Measurements from ENCODE around the gene TRAPPC2L.
A peak's percentile ranks its signal among the peaks of the same experiment; 100 is the strongest.

Gene TRAPPC2L

GRCh38 chr16:88856122-88856827, 652 bp upstream of the TRAPPC2L start:
- peaks cover 5% of the 10 kb centered on the region for H3K36me3 ChIP-seq
- H3K4me3 ChIP-seq (ENCODE audit: low read depth, low read length) = peak overlapping the region; percentile 96
- no peaks in the 10 kb centered on the region for H3K9me3 ChIP-seq
- no peaks in the 10 kb centered on the region for H3K27me3 ChIP-seq
- DNase-seq = no peak
- peaks cover 3% of the 10 kb centered on the region; the same call in 1 of the 2 replicates for H3K4me1 ChIP-seq
- TF ChIP-seq CTCF (IDR thresholded peaks at IDR 0.05; ENCODE audit: low read depth, low read length) = no peak

- H3K9me3 ChIP-seq = no peaks in the 10 kb centered on the region
- TF ChIP-seq CTCF (IDR thresholded peaks at IDR 0.05; ENCODE audit: low read depth, low read length) = peak; percentile 83
- peak; percentile 85 for DNase-seq
Measured at GRCh38 chr16:88857728-88858339, 907 bp downstream of the TRAPPC2L start.

GRCh38 chr16:88859381-88860091, 2.6 kb downstream of the TRAPPC2L start:
- peaks cover 5% of the 10 kb centered on the region for H3K36me3 ChIP-seq
- H3K9me3 ChIP-seq = no peaks in the 10 kb centered on the region
- H3K27me3 ChIP-seq = no peaks in the 10 kb centered on the region
- H3K4me3 ChIP-seq (ENCODE audit: low read depth, low read length) = no peak overlapping the region
- no peak for TF ChIP-seq CTCF (IDR thresholded peaks at IDR 0.05; ENCODE audit: low read depth, low read length)
- DNase-seq = no peak
- H3K4me1 ChIP-seq = peaks cover 3% of the 10 kb centered on the region; the same call in 1 of the 2 replicates

More at GRCh38 chr16:88857728-88858339, 907 bp downstream of the TRAPPC2L start:
- peaks cover 3% of the 10 kb centered on the region; the same call in 1 of the 2 replicates for H3K4me1 ChIP-seq
- peak overlapping the region; percentile 96 for H3K4me3 ChIP-seq (ENCODE audit: low read depth, low read length)
- peaks cover 5% of the 10 kb centered on the region for H3K36me3 ChIP-seq
- H3K27me3 ChIP-seq = no peaks in the 10 kb centered on the region

GRCh38 chr16:88861359-88861758, 4.4 kb downstream of the TRAPPC2L start:
- peaks cover 5% of the 10 kb centered on the region for H3K36me3 ChIP-seq
- peaks cover 3% of the 10 kb centered on the region; the same call in 1 of the 2 replicates for H3K4me1 ChIP-seq
- H3K27me3 ChIP-seq = peaks cover 8% of the 10 kb centered on the region
- no peaks in the 10 kb centered on the region for H3K9me3 ChIP-seq
- no peak for DNase-seq
- no peak for TF ChIP-seq CTCF (IDR thresholded peaks at IDR 0.05; ENCODE audit: low read depth, low read length)
- H3K4me3 ChIP-seq (ENCODE audit: low read depth, low read length) = no peak overlapping the region

- no peak overlapping the region for H3K4me3 ChIP-seq (ENCODE audit: low read depth, low read length)
- peaks cover 5% of the 10 kb centered on the region for H3K36me3 ChIP-seq
- no peak for DNase-seq
- H3K4me1 ChIP-seq = peaks cover 1% of the 10 kb centered on the region; the same call in 1 of the 2 replicates
- no peaks in the 10 kb centered on the region for H3K9me3 ChIP-seq
- no peak for TF ChIP-seq CTCF (IDR thresholded peaks at IDR 0.05; ENCODE audit: low read depth, low read length)
- H3K27me3 ChIP-seq = peaks cover 24% of the 10 kb centered on the region
Measured at GRCh38 chr16:88862968-88863367, 6.0 kb downstream of the TRAPPC2L start.
